GM15510 (cell line): ENCODE measurements around the gene ANXA11.

Experiments
- POLR2A ChIP-seq: IDR thresholded peaks from 3 replicates; pipeline ENCODE4 v1.6.1; 2011; ENCODE audit warnings: borderline replicate concordance; ENCODE audit not compliant: insufficient read length; ENCODE audit errors: extremely low read depth

The ANXA11 gene

GRCh38 chr10:80122746-80123145 lies 82.6 kb downstream of the ANXA11 start:
- TF ChIP-seq POLR2A, result no peak

- TF ChIP-seq POLR2A, result no peak
These were observed 83.1 kb downstream of the ANXA11 start for GRCh38 chr10:80122110-80122710.

- TF ChIP-seq POLR2A, result no peak
These were observed 86.7 kb downstream of the ANXA11 start for GRCh38 chr10:80118669-80119068.

GRCh38 chr10:80110986-80111385 lies 94.4 kb downstream of the ANXA11 start:
- TF ChIP-seq POLR2A, result no peak

GRCh38 chr10:80108576-80109239 lies 96.6 kb downstream of the ANXA11 start:
- TF ChIP-seq POLR2A, result no peak

GRCh38 chr10:80104066-80104926 lies 101.0 kb downstream of the ANXA11 start:
- no peak for TF ChIP-seq POLR2A
